ENCODE measurements around the gene CLIP1. TPM values are rescaled to one million over a fixed set of nuclear protein-coding genes. Genes with fewer than 3 reads are reported as not detected.
A peak's percentile ranks its signal among the peaks of the same experiment; 100 is the strongest.
"Not testable (repeated sequence)": the region's sequence is repeated elsewhere in the genome, so short reads cannot be mapped to it uniquely, and the experiment has no call there.

CLIP1 gene
- total and polyA plus RNA-seq, 2 of the 4 experiments (the other 2 are of a cell fraction), result 38.0 to 54.8 TPM

DNA sequence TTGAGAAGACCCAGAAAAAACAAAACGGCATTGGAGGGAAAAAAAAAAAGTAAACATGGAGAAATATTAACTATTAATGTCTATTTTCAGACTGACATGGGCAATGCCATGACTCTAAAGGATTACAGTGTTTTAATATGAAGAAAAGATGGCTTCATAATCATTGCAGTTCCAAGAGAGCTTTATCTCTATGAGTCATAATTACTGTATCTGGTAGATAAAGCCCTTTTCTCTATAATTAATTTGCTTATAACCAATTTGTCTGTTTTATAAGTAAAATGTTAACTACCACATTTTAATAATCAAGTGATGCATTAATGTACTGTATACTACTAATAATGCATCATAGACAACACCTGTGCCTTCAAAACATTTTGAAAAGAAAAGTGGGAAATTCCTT, 59.7 kb downstream of the CLIP1 start:
- ChIA-PET CTCF (no interaction called here), POLR2A (ENCODE audit: unreplicated experiment) (no interaction called here)
- Histone ChIP-seq H3K56ac (ENCODE audit: extremely low read depth, insufficient read depth, low read length) (no peak overlapping the region), H3K9me1 (ENCODE audit: insufficient read depth, low read length) (peaks cover 4% of the 10 kb centered on the region), H4K91ac (ENCODE audit: insufficient read depth, low read depth, low read length) (no peak overlapping the region), H4K5ac (ENCODE audit: low read depth, low read length) (no peak overlapping the region), H2BK120ac (ENCODE audit: low read depth, low read length) (no peak overlapping the region), H3K79me1 (ENCODE audit: low read depth in 1 of 2, low read length in 2 of 2) (peaks cover 8 to 58% of the 10 kb centered on the region in 2 experiments; a peak in 3 of 4 replicates), H3K4ac (ENCODE audit: low read depth, low read length) (no peak overlapping the region), H2BK20ac (ENCODE audit: low read depth, low read length) (no peak overlapping the region), H3K9me3 (ENCODE audit: control insufficient read depth, insufficient read depth, low read length) (no peaks in the 10 kb centered on the region), H3K36me3 (ENCODE audit: control insufficient read depth, insufficient read depth, low read length) (peaks cover 27% of the 10 kb centered on the region), H4K8ac (ENCODE audit: low read depth in 2 of 2, low read length in 2 of 2) (no peak overlapping the region), H4K20me1 (ENCODE audit: insufficient read depth, low read length) (no peaks in the 10 kb centered on the region), H3K14ac (replicated peaks; ENCODE audit: low read depth, low read length) (no peak overlapping the region), H2AFZ (replicated peaks; ENCODE audit: low read length, poor library complexity) (no peak overlapping the region), H3K27ac (ENCODE audit: insufficient read depth, low read length) (no peak overlapping the region), H3K23ac (ENCODE audit: low read depth, low read length) (no peak overlapping the region), H2BK5ac (ENCODE audit: low read depth, low read length, poor library complexity, severe bottlenecking) (no peak overlapping the region), H3K9ac (ENCODE audit: low read depth, low read length) (no peak overlapping the region), H3K4me3 (ENCODE audit: insufficient read depth, low read depth, low read length) (no peak overlapping the region), H2AK9ac (replicated peaks; ENCODE audit: low read depth, low read length, poor library complexity) (no peak overlapping the region), H3K27me3 (ENCODE audit: control insufficient read depth, insufficient read depth, low read length) (no peaks in the 10 kb centered on the region), H2AK5ac (ENCODE audit: low read depth, low read length) (no peak overlapping the region), H3K4me2 (ENCODE audit: low read depth, low read length) (no peak overlapping the region), H3K4me1 (ENCODE audit: control insufficient read depth, insufficient read depth, low read length) (peaks cover 15% of the 10 kb centered on the region), H3K18ac (ENCODE audit: low read depth, low read length) (no peak overlapping the region), H2BK15ac (ENCODE audit: low read depth, low read length) (no peak overlapping the region)
- BruUV-seq (replicated peaks), result no TSS peak
- ATAC-seq (ENCODE audit: low read depth) (no peak), DNase-seq (peak; percentile 28)
- dilution Hi-C loops (cut with HindIII; ENCODE audit: low sequenced_read_pairs, unreplicated experiment) (no loop called here), in situ Hi-C loops (cut with MboI; ENCODE audit: low sequenced_read_pairs) (no loop called here), intact Hi-C loops (cut with micrococcal nuclease) (no loop called here)
- TF ChIP-seq, protein P1, sequence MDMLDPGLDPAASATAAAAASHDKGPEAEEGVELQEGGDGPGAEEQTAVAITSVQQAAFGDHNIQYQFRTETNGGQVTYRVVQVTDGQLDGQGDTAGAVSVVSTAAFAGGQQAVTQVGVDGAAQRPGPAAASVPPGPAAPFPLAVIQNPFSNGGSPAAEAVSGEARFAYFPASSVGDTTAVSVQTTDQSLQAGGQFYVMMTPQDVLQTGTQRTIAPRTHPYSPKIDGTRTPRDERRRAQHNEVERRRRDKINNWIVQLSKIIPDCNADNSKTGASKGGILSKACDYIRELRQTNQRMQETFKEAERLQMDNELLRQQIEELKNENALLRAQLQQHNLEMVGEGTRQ (IDR thresholded peaks at IDR 0.05; ENCODE audit: low read depth, low read length), result no peak
- no peak for TF ChIP-seq POLR2A (IDR thresholded peaks at IDR 0.05; ENCODE audit: low read depth, low read length)
- TF ChIP-seq CEBPB (IDR thresholded peaks at IDR 0.05; ENCODE audit: low read depth, low read length), result no peak
- no peak for TF ChIP-seq NFE2L2 (IDR thresholded peaks at IDR 0.05; ENCODE audit: low read depth, low read length)
- TF ChIP-seq MAZ (IDR thresholded peaks at IDR 0.05; ENCODE audit: borderline replicate concordance, low read depth, low read length), result no peak
- no peak for TF ChIP-seq RFX5 (IDR thresholded peaks at IDR 0.05; ENCODE audit: low read depth, low read length)
- TF ChIP-seq FOS (IDR thresholded peaks at IDR 0.05; ENCODE audit: low read depth, low read length), result no peak
- no peak for TF ChIP-seq SMC3 (IDR thresholded peaks at IDR 0.05; ENCODE audit: low read depth, low read length)
- WGBS, 2 experiments (ENCODE audit: extremely low coverage in 2 of 2, insufficient read length in 1 of 2), result no CpG with 5 or more reads among the region's 1 CpG

DNA sequence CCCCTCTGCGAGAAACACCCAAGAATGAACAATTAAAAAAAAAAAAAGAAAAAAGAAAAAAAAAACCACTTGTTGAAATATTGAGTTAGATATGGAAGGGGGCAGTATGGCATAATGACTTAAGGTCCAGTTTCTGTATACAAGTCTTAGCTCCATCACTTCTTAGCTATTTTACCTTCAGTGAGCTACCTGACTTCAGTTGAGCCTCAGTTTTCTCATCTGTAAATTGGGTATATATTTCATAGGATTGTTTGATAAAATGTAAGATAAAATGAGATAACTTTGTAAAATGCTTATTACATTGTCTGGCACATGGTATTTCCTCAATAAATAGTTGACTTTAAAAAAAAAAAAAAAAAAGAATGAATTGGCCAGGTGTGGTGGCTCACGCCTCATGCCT, 64.1 kb downstream of the CLIP1 start:
- dilution Hi-C loops (cut with HindIII; ENCODE audit: low sequenced_read_pairs, unreplicated experiment), result not testable (repeated sequence)

More for the DNA sequence above, 64.1 kb downstream of the CLIP1 start:
- POLR2A ChIA-PET (ENCODE audit: unreplicated experiment); H3K9me1 ChIP-seq (ENCODE audit: insufficient read depth, low read length); H4K20me1 ChIP-seq (ENCODE audit: insufficient read depth, low read length); H2BK5ac ChIP-seq (ENCODE audit: low read depth, low read length, poor library complexity, severe bottlenecking); in situ Hi-C loops (cut with MboI; ENCODE audit: low sequenced_read_pairs); H2BK20ac ChIP-seq (ENCODE audit: low read depth, low read length); H3K9me3 ChIP-seq (ENCODE audit: control insufficient read depth, insufficient read depth, low read length); H2AK5ac ChIP-seq (ENCODE audit: low read depth, low read length); H3K4me1 ChIP-seq (ENCODE audit: control insufficient read depth, insufficient read depth, low read length); H2BK15ac ChIP-seq (ENCODE audit: low read depth, low read length); CTCF ChIA-PET; H3K18ac ChIP-seq (ENCODE audit: low read depth, low read length); H3K27ac ChIP-seq (ENCODE audit: insufficient read depth, low read length); BruUV-seq (replicated peaks); H4K91ac ChIP-seq (ENCODE audit: insufficient read depth, low read depth, low read length); H3K4ac ChIP-seq (ENCODE audit: low read depth, low read length); H3K14ac ChIP-seq (replicated peaks; ENCODE audit: low read depth, low read length); H3K4me3 ChIP-seq (ENCODE audit: insufficient read depth, low read depth, low read length); ATAC-seq (ENCODE audit: low read depth); H3K27me3 ChIP-seq (ENCODE audit: control insufficient read depth, insufficient read depth, low read length); H2BK120ac ChIP-seq (ENCODE audit: low read depth, low read length); H4K8ac ChIP-seq (ENCODE audit: low read depth in 2 of 2, low read length in 2 of 2); H2AFZ ChIP-seq (replicated peaks; ENCODE audit: low read length, poor library complexity); H3K56ac ChIP-seq (ENCODE audit: extremely low read depth, insufficient read depth, low read length); DNase-seq; H3K9ac ChIP-seq (ENCODE audit: low read depth, low read length); intact Hi-C loops (cut with micrococcal nuclease); H3K23ac ChIP-seq (ENCODE audit: low read depth, low read length); H2AK9ac ChIP-seq (replicated peaks; ENCODE audit: low read depth, low read length, poor library complexity); H3K4me2 ChIP-seq (ENCODE audit: low read depth, low read length); H4K5ac ChIP-seq (ENCODE audit: low read depth, low read length): not testable (repeated sequence)
- H3K36me3 ChIP-seq (ENCODE audit: control insufficient read depth, insufficient read depth, low read length), result peaks cover 41% of the 10 kb centered on the region
- peaks cover 5 to 32% of the 10 kb centered on the region in 2 experiments; a peak in 3 of 4 replicates for H3K79me1 ChIP-seq (ENCODE audit: low read depth in 1 of 2, low read length in 2 of 2)
- 100% methylated on average over 1 of the region's 2 CpGs; no CpG with 5 or more reads in 1 of the 2 experiments for WGBS, 2 experiments (ENCODE audit: extremely low coverage in 2 of 2, insufficient read length in 1 of 2)

All from IMR-90 (cell line).